ENCODE results near the gene UBXN7. TPM values are rescaled to one million over a fixed set of nuclear protein-coding genes. Genes with fewer than 3 reads are reported as not detected.
A peak's percentile ranks its signal among the peaks of the same experiment; 100 is the strongest.

The UBXN7 gene
- total and polyA plus RNA-seq, 2 of the 4 experiments (the other 2 are of a cell fraction): 8.6 to 16.1 TPM

DNA sequence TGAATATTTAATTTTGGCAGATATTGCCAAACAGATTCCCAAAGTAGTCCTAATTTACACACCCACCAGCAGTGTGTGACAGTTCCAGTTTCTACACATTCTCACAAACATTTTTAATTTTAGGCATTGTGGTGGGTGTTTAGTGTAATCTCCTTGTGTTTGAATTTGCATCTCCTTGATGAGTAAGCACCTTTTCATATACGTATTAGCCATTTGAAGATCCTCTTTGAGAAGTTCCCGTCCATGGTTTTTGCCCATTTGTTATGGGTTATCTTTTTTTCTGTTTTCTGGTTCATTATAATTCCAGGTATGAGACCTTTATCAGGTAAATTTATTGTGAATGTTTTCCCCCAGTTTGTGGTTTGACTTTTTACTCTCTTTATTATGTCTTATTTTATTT lies 91.8 kb downstream of the UBXN7 start:
- Histone ChIP-seq H3K27me3 (ENCODE audit: control insufficient read depth, insufficient read depth, low read length) (no peaks in the 10 kb centered on the region), H3K27ac (ENCODE audit: insufficient read depth, low read length) (no peak overlapping the region), H4K91ac (ENCODE audit: insufficient read depth, low read depth, low read length) (no peak overlapping the region), H4K20me1 (ENCODE audit: insufficient read depth, low read length) (no peaks in the 10 kb centered on the region), H3K9ac (ENCODE audit: low read depth, low read length) (no peak overlapping the region), H3K4me1 (ENCODE audit: control insufficient read depth, insufficient read depth, low read length) (no peaks in the 10 kb centered on the region), H2AK9ac (replicated peaks; ENCODE audit: low read depth, low read length, poor library complexity) (no peak overlapping the region), H2AK5ac (ENCODE audit: low read depth, low read length) (no peak overlapping the region; the same call in 1 of the 2 replicates), H2AFZ (replicated peaks; ENCODE audit: low read length, poor library complexity) (no peak overlapping the region), H2BK5ac (ENCODE audit: low read depth, low read length, poor library complexity, severe bottlenecking) (no peak overlapping the region), H3K9me1 (ENCODE audit: insufficient read depth, low read length) (peaks cover 3% of the 10 kb centered on the region), H3K18ac (ENCODE audit: low read depth, low read length) (no peak overlapping the region), H3K4me3 (ENCODE audit: insufficient read depth, low read depth, low read length) (no peak overlapping the region), H4K5ac (ENCODE audit: low read depth, low read length) (no peak overlapping the region), H3K56ac (ENCODE audit: extremely low read depth, insufficient read depth, low read length) (no peak overlapping the region), H2BK20ac (ENCODE audit: low read depth, low read length) (peak overlapping the region; percentile 82; the same call in 1 of the 2 replicates), H3K23ac (ENCODE audit: low read depth, low read length) (no peak overlapping the region), H3K36me3 (ENCODE audit: control insufficient read depth, insufficient read depth, low read length) (no peaks in the 10 kb centered on the region), H3K14ac (replicated peaks; ENCODE audit: low read depth, low read length) (no peak overlapping the region), H3K4me2 (ENCODE audit: low read depth, low read length) (no peak overlapping the region), H2BK15ac (ENCODE audit: low read depth, low read length) (no peak overlapping the region), H4K8ac (ENCODE audit: low read depth in 2 of 2, low read length in 2 of 2) (no peak overlapping the region), H3K79me1 (ENCODE audit: low read depth in 1 of 2, low read length in 2 of 2) (no peaks in the 10 kb centered on the region), H3K4ac (ENCODE audit: low read depth, low read length) (no peak overlapping the region), H2BK120ac (ENCODE audit: low read depth, low read length) (no peak overlapping the region), H3K9me3 (ENCODE audit: control insufficient read depth, insufficient read depth, low read length) (no peaks in the 10 kb centered on the region)
- DNase-seq: no peak
- dilution Hi-C loops (cut with HindIII; ENCODE audit: low sequenced_read_pairs, unreplicated experiment): no loop called here
- CTCF ChIA-PET: no interaction called here
- intact Hi-C loops (cut with micrococcal nuclease): no loop called here
- no CpG with 5 or more reads among the region's 2 CpGs for WGBS, 2 experiments (ENCODE audit: extremely low coverage in 2 of 2, insufficient read length in 1 of 2)
- POLR2A ChIA-PET (ENCODE audit: unreplicated experiment): interaction anchor here (1.0 kb wide), 1 partner anchor 20 kb away, joined by 6 read pairs; no protein-coding TSS in a partner anchor
- TF ChIP-seq RCOR1 (IDR thresholded peaks at IDR 0.05; ENCODE audit: insufficient replicate concordance, low read length) (no peak), CEBPB (IDR thresholded peaks at IDR 0.05; ENCODE audit: low read depth, low read length) (no peak), NFE2L2 (IDR thresholded peaks at IDR 0.05; ENCODE audit: low read depth, low read length) (no peak), MAZ (IDR thresholded peaks at IDR 0.05; ENCODE audit: borderline replicate concordance, low read depth, low read length) (no peak), MXI1 (IDR thresholded peaks at IDR 0.05; ENCODE audit: borderline replicate concordance, low read depth, low read length) (no peak), USF2 (IDR thresholded peaks at IDR 0.05; ENCODE audit: low read depth, low read length) (no peak), RFX5 (IDR thresholded peaks at IDR 0.05; ENCODE audit: low read depth, low read length) (no peak), CHD1 (IDR thresholded peaks at IDR 0.05; ENCODE audit: low read depth, low read length) (no peak)
- BruUV-seq (replicated peaks): no TSS peak
- ATAC-seq (ENCODE audit: low read depth): no peak
- in situ Hi-C loops (cut with MboI; ENCODE audit: low sequenced_read_pairs): no loop called here
